Kidney (tissue), 14 donors: ENCODE data around the gene STON1. TPM values are rescaled to one million over a fixed set of nuclear protein-coding genes. Genes with fewer than 3 reads are reported as not detected.
"Not testable (repeated sequence)": the region's sequence is repeated elsewhere in the genome, so short reads cannot be mapped to it uniquely, and the experiment has no call there.

ENCODE experiments used
- DNase-seq, 5 donors: peaks; one replicate each; pipeline ENCODE4 v3.0.0-alpha.2; 2013 to 2020
- FAIRE-seq: peaks from 2 replicates; lab custom pipeline; 2012; peaks lifted over from hg19 to GRCh38; lab: Jason Lieb, UNC
- H3K27ac ChIP-seq, 2 donors: one replicate each; pipeline ENCODE4 v1.7.0; 2013; ENCODE audit warnings: low read depth in 2 of 2, low read length in 2 of 2, inconsistent platforms in 1 of 2
- H3K27me3 ChIP-seq: one replicate; pipeline ENCODE4 v1.7.1; 2013; ENCODE audit warnings: low read length, inconsistent platforms; ENCODE audit not compliant: control insufficient read depth, insufficient read depth
- H3K36me3 ChIP-seq, 3 donors: one replicate each; pipeline versions ENCODE4 v1.7.0 to v1.7.1; 2013; ENCODE audit warnings: low read length in 3 of 3, control low read depth in 1 of 3, inconsistent platforms in 1 of 3; ENCODE audit not compliant: insufficient read depth in 3 of 3, control insufficient read depth in 2 of 3
- H3K4me1 ChIP-seq, 3 donors: one replicate each; pipeline versions ENCODE4 v1.7.0 to v1.7.1; 2013; ENCODE audit warnings: low read length in 3 of 3, inconsistent platforms in 1 of 3, low read depth in 1 of 3; ENCODE audit not compliant: control insufficient read depth in 2 of 3, insufficient read depth in 2 of 3
- H3K4me3 ChIP-seq, 3 donors: one replicate each; pipeline versions ENCODE4 v1.7.0 to v1.8.1; 2013; ENCODE audit warnings: low read length in 3 of 3, control low read depth in 1 of 3, inconsistent platforms in 1 of 3
- H3K9ac ChIP-seq, 3 donors: one replicate each; pipeline versions ENCODE4 v1.7.0 to v1.7.1; 2013; ENCODE audit warnings: low read length in 3 of 3, control low read depth in 1 of 3, inconsistent platforms in 1 of 3
- H3K9me3 ChIP-seq, 3 donors: one replicate each; pipeline versions ENCODE4 v1.7.0 to v1.7.1; 2013; ENCODE audit warnings: low read length in 3 of 3, control low read depth in 1 of 3, inconsistent platforms in 1 of 3; ENCODE audit not compliant: control insufficient read depth in 2 of 3, insufficient read depth in 1 of 3
- intact Hi-C: fragments of 100-400 bp; cut with DNase I; formaldehyde crosslinking; loops from one replicate; pipeline ENCODE4 v1.11.1; 2022
- polyA plus RNA-seq: library from polyadenylated mRNA; stranded (reverse); fragments of 350-450 nt; fragmentation: Illumina TruSeq; extraction: RNeasy Lipid Tissue Mini Kit (QIAGEN cat#74804); gene quantifications from one replicate; pipeline ENCODE4 v1.2.3, GENCODE V29; 2014; ENCODE audit warnings: low read depth, low replicate concordance; ENCODE audit not compliant: insufficient read depth
- total RNA-seq: library from RNA; stranded (reverse); fragmentation: NEBNext Ultra II Directional; extraction: Animal tissue kit (Norgen Biotek cat#: 25700); gene quantifications from one replicate; pipeline ENCODE4 v1.2.1, GENCODE V29; 2021
- TF ChIP-seq, protein P1 (sequence below): IDR thresholded peaks from 3 replicates; pipeline ENCODE4 v1.5.1; 2012; ENCODE audit warnings: mild to moderate bottlenecking, moderate library complexity, borderline replicate concordance; ENCODE audit not compliant: insufficient read depth; ENCODE audit errors: extremely low read depth
- donor health status: control.
- donor health status: control.
- donor health status: control.
- donor health status: control.
- donor health status: control.
- donor health status: DM: yes; HTN: yes; CAD: no.
- donor health status: Normal renal cell carcinoma (clear cell type).

STON1 gene
- total and polyA plus RNA-seq, 2 donors from 2014 or later, result 5.8 to 15.7 TPM

DNA sequence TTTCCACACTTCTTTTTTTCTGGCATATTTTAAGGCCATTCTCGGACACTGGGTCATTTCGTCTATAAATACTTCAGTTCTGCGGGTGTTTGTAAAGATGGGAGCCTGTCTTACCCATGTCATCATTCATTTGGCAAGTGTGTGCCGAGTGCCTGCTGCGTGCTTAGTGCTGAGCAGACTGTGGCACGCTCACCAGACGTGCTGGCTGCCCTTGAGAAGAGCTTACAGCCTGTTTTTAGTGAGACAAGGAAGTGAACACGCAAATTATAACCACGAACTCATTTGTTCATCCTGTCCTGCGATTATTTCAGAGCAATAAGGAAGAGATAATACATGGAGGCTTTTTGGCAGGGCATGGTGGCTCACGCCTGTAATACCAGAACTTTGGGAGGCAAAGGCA lies 10.4 kb upstream of the STON1 start:
- H3K9me3 ChIP-seq, result no peaks in the 10 kb centered on the region
- H3K27ac ChIP-seq, result no peak overlapping the region
- intact Hi-C loops, result no loop called here
- no peak overlapping the region for H3K9ac ChIP-seq
- H3K36me3 ChIP-seq, result peaks cover 0 to 37% (median 12%) of the 10 kb centered on the region in 3 donors
- H3K4me1 ChIP-seq, result no peaks in the 10 kb centered on the region
- DNase-seq (no peak), FAIRE-seq (no peak)
- TF ChIP-seq, protein P1, sequence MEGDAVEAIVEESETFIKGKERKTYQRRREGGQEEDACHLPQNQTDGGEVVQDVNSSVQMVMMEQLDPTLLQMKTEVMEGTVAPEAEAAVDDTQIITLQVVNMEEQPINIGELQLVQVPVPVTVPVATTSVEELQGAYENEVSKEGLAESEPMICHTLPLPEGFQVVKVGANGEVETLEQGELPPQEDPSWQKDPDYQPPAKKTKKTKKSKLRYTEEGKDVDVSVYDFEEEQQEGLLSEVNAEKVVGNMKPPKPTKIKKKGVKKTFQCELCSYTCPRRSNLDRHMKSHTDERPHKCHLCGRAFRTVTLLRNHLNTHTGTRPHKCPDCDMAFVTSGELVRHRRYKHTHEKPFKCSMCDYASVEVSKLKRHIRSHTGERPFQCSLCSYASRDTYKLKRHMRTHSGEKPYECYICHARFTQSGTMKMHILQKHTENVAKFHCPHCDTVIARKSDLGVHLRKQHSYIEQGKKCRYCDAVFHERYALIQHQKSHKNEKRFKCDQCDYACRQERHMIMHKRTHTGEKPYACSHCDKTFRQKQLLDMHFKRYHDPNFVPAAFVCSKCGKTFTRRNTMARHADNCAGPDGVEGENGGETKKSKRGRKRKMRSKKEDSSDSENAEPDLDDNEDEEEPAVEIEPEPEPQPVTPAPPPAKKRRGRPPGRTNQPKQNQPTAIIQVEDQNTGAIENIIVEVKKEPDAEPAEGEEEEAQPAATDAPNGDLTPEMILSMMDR, result no peak
- no peaks in the 10 kb centered on the region for H3K27me3 ChIP-seq
- no peak overlapping the region for H3K4me3 ChIP-seq

DNA sequence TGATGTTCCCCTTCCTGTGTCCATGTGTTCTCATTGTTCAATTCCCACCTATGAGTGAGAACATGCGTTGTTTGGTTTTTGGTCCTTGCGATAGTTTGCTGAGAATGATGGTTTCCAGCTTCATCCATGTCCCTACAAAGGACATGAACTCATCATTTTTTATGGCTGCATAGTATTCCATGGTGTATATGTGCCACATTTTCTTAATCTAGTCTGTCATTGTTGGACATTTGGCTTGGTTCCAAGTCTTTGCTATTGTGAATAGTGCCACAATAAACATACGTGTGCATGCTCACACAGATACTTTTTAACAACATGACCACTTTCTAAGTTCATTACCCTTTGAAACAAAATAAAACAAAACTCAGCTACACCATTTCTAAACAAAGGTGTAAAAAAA lies 5.2 kb upstream of the STON1 start:
- H3K27me3 ChIP-seq, H3K36me3 ChIP-seq, H3K9ac ChIP-seq, intact Hi-C loops, DNase-seq, FAIRE-seq, H3K27ac ChIP-seq, H3K4me3 ChIP-seq, H3K9me3 ChIP-seq: not testable (repeated sequence)
- peaks cover 0 to 12% (median 0%) of the 10 kb centered on the region in 3 donors for H3K4me1 ChIP-seq

DNA sequence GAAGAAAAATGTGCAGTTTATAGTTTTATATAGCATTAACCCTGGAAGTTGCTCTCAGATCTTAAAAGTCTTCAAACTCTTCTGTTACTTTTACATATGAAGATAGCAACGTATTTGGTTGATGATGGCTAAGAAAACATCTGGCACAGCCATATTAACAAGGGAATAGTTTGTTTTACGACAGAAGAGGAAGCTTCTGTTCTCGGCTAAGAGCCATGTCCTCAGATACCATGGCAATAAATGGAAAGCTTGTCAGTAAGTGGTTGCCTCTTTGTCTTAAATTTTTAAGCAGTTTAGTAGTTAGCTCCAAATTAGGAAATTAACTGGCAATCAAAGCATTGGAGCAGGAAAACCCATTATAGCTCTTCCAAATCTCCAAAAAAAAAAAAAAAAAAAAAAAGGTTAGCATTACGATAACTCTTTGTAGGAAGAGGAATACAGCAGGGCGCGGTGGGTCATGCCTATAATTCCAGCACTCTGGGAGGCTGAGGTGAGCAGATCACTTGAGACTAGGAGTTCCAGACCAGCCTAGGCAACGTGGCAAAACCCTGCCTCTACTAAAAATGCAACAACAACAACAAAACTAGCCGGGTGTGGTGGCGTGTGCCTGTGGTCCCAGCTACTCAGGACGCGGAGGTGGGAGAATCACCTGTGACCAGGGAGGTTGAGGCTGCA lies 4.5 kb upstream of the STON1 start:
- no peak for DNase-seq
- Histone ChIP-seq H3K9me3 (no peaks in the 10 kb centered on the region), H3K36me3 (peaks cover 0 to 4% (median 2%) of the 10 kb centered on the region in 3 donors), H3K27ac (peak overlapping the region; percentile 39 to 59), H3K27me3 (no peaks in the 10 kb centered on the region), H3K9ac (no peak overlapping the region), H3K4me1 (peaks cover 0 to 12% (median 0%) of the 10 kb centered on the region in 3 donors), H3K4me3 (no peak overlapping the region)
- intact Hi-C loops, result no loop called here
- no peak for FAIRE-seq
- TF ChIP-seq, protein P1, result no peak

GRCh38 chr2:48527226-48527885 lies 2.6 kb upstream of the STON1 start:
- peak in 2 of 5 donors; percentile 43 to 67 for DNase-seq
- FAIRE-seq, result no peak
- Histone ChIP-seq H3K36me3 (no peaks in the 10 kb centered on the region), H3K9ac (no peak overlapping the region), H3K27me3 (no peaks in the 10 kb centered on the region), H3K27ac (peak overlapping the region in 1 of 2 donors; percentile 13), H3K4me3 (no peak overlapping the region), H3K9me3 (no peaks in the 10 kb centered on the region), H3K4me1 (peaks cover 0 to 12% (median 0%) of the 10 kb centered on the region in 3 donors)
- intact Hi-C loops, result no loop called here
- TF ChIP-seq, protein P1, result no peak
